HFF-Myc (cell line): Measurements from ENCODE around the gene EFS.
A peak's percentile ranks its signal among the peaks of the same experiment; 100 is the strongest.

ENCODE experiments used
- DNase-seq: peaks from one replicate; pipeline ENCODE4 v3.0.0-alpha.2; 2011; ENCODE audit warnings: low read depth; ENCODE audit errors: extremely low read depth
- H3K4me3 ChIP-seq: replicated peaks from 2 replicates; pipeline ENCODE4 v1.5.1; 2011; ENCODE audit warnings: low read depth, mild to moderate bottlenecking, control low read depth, low read length
- TF ChIP-seq, protein P1 (sequence below): IDR thresholded peaks from 2 replicates; pipeline ENCODE4 v1.5.1; 2012; ENCODE audit warnings: mild to moderate bottlenecking, low read depth, low read length, control low read depth; ENCODE audit errors: missing control alignments

Gene EFS, protein sequence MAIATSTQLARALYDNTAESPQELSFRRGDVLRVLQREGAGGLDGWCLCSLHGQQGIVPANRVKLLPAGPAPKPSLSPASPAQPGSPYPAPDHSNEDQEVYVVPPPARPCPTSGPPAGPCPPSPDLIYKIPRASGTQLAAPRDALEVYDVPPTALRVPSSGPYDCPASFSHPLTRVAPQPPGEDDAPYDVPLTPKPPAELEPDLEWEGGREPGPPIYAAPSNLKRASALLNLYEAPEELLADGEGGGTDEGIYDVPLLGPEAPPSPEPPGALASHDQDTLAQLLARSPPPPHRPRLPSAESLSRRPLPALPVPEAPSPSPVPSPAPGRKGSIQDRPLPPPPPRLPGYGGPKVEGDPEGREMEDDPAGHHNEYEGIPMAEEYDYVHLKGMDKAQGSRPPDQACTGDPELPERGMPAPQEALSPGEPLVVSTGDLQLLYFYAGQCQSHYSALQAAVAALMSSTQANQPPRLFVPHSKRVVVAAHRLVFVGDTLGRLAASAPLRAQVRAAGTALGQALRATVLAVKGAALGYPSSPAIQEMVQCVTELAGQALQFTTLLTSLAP

DNA sequence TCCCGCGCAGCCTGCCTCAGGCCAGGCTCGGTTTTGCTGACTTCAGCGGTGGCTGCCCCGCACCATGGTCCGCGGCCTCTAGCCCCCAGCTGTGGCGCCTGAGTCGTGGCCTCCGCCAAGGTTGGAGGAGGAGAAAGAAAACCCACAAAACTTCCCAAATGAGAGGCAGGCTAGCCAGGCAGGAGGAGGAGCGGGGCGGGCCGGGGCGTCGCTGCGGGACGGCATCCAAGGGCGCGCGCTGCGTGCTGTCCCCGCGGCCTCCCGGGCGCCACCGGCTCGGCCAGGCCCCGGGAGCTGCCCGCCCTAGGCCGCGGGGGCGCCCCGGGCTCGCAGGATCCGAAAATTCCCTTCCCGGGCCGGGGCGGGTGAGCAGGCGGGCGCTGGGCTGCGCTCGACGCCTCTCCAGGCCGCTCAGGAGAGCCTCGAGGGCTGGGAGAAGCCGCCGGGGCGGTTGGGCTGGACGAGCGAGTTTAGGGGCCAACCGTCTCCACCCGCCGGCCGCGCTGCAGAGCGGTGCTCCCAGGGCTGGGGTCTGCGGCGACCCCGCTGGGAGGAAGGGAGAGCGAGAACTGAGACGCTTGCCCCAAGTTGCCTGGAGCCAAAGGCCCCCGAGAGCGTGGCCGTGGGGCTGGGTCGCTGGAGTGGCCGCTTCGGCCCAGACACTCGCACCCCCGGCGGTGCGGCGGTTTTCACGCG, at the start of gene EFS:
EFS (minus strand) TSS at position 137 of the 696 bp plus-strand sequence. CDS start 147 bp downstream, outside the sequence.
- peak within 1 kb of the TSS; percentile 53 for H3K4me3 ChIP-seq
- TF ChIP-seq, protein P1, sequence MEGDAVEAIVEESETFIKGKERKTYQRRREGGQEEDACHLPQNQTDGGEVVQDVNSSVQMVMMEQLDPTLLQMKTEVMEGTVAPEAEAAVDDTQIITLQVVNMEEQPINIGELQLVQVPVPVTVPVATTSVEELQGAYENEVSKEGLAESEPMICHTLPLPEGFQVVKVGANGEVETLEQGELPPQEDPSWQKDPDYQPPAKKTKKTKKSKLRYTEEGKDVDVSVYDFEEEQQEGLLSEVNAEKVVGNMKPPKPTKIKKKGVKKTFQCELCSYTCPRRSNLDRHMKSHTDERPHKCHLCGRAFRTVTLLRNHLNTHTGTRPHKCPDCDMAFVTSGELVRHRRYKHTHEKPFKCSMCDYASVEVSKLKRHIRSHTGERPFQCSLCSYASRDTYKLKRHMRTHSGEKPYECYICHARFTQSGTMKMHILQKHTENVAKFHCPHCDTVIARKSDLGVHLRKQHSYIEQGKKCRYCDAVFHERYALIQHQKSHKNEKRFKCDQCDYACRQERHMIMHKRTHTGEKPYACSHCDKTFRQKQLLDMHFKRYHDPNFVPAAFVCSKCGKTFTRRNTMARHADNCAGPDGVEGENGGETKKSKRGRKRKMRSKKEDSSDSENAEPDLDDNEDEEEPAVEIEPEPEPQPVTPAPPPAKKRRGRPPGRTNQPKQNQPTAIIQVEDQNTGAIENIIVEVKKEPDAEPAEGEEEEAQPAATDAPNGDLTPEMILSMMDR = no peak
- no peak for DNase-seq

DNA sequence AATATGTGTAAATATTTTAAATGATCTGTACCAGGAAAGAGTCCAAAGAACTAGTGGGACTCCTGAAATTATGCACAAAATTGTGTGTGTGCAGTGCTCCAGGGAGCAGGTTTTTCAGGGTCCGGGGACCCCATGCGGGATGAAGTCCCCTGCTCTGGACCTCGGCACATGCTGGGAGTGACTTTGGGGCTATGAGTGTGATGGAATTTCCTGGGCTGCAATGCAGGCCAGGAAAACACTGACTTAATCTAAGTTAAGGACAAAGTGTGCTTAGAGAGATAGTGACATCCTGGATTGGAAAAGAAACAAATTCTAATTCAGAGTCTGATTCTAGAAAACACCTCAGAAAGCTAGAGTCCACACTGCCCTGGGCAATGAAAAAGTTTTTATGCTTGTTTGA, 49.3 kb upstream of the EFS start:
- TF ChIP-seq, protein P1 = no peak
- no peak for DNase-seq

DNA sequence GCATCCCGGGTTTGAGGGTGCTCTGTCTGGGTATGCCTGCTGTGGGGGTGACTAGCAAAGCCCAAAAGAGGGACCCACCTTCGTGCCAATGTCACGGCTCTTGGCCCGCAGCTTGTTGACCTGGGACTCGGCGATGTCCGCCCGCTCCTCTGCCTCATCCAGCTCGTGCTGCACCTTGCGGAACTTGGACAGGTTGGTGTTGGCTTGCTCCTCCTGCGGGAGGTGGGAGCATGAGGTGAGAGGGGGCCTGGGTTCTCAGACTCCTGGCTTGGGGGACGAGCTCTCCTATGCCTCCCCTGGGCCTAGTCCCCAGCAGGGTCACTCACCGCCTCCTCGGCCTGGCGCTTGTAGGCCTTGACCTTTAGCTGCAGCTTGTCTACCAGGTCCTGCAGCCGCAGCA, 48.7 kb upstream of the EFS start:
- TF ChIP-seq, protein P1 = no peak
- no peak for DNase-seq
- no peak overlapping the region for H3K4me3 ChIP-seq

More for the DNA sequence above, 49.3 kb upstream of the EFS start:
- H3K4me3 ChIP-seq = no peak overlapping the region

DNA sequence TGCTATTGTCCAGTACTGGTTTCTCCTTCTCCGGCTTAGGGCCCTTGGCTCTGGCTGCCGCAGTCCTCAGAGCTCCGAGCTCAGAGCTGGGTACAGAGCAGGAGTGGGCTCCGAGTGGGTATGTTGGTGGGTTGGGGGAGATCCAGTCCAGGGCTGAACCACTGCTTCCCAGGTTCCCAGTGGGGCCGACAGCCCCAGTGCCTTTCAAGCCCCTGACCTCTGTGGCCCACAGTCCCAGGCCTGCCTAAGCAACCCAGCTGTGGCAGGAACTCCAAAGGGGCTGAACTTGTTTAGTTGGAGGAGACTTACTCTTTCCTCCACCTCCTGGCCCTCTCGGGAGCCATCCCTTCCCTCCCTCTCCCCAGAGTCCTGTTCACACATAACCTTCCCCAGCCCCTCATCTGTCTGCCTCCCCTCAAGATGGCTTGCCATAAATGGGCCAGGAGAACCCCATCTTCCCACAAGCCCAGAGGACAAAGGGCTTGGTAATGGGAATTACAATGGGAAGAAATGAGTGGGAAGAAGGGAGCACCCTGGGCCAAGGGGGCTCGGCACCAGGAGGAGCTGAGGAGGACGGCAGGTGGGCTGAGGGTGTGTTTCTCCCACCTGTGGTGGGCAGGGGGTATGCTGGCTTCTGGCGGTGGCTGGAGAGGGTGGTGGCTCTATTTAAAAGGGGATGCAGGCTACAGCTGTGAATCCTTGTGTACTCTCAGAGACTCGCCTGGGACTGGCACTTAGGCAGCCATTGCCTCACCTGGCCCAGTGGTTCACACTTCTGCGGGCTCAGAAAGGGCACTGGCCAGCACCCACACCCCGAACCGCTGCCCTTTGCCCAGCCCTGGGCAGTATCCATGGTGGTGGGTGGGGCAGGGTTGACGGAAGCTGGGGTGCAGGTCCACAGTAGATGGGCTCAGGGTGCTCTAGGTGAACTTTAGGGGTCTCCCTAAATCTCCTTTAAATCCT, 46.9 kb upstream of the EFS start:
- TF ChIP-seq, protein P1 = no peak
- no peak overlapping the region for H3K4me3 ChIP-seq
- DNase-seq = no peak

DNA sequence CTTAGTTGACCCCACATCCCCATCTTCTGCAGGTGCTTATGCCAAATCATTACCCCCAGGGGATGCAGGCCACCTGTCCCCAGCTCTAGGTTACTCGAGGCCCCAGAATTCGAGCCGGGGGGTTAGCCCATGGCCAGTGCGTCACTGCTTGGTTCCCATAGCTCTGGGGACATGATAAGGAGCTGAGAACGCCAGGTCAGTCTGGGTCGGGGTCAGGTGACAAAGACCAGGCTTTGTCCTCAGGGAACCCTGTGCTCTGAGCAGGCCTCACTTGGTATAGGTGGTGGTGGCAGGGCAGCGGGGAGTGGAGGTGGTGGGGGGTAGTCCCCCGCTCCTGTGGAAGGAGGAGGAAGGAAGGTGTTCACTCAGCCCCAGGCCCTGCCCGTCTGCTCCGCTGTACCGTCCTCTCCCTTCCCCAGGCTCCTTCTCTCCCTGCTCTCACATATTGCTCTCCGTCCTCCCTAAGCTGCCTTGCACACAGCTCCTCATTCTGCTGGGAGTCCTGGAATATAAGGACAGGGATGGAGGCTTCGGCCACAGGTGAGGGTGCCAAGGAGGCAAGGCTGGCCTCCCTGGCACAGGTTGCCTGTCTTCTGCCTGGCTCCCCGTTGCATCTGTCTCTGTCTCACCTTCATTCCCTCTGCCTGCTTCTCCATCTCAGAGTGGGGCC, 45.1 kb upstream of the EFS start:
- no peak for DNase-seq
- TF ChIP-seq, protein P1 = no peak
- H3K4me3 ChIP-seq = no peak overlapping the region

DNA sequence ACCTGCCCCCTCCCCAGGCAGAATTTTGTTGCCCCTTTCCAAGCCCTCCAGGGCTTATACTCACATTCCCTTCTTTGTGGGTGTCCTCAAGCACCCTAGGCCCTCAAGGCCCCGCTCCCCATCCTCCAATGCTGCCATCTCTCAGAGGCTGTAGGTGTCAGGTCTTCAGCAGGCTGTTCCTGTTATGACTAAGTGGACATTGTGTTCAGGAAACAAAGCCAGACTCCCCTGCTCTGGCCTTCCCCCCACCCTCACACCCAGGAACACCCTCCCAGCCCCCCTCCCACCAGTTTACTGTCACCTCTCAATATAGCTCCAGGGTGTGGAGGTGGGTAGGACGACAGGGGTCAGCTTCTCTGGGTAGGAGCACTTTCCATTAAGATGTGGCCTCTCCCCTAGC, 44.5 kb upstream of the EFS start:
- H3K4me3 ChIP-seq = no peak overlapping the region
- TF ChIP-seq, protein P1 = no peak
- DNase-seq = no peak
